GM19043 (cell line): ENCODE results near the gene BABAM2.
"Not testable (repeated sequence)": the region's sequence is repeated elsewhere in the genome, so short reads cannot be mapped to it uniquely, and the experiment has no call there.

Experiments
- ATAC-seq: cut with Tn5 transposase; IDR thresholded peaks from one replicate; pipeline ENCODE4 v1.9.1; 2021; ENCODE audit warnings: low read depth; ENCODE audit not compliant: unreplicated experiment

The BABAM2 gene

DNA sequence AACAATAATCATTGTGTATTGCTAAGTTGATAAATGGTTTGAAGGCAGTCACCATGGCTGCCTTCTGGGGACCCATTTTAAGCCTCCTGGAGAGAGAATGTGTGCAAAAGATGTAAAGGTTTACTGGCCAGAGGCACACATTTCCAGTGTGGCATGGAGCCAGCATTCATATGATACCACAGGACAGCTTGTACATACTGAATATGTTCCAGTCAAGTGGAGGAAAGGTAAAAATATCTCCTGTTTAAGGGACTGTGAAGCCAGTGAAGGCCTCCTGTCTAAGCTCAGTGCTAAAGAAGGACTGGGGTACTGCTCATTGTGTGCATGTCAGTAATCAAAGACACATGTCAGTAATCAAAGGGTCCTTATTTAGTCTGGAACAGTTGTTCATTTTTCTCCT is 119.2 kb downstream of the BABAM2 start:
- no peak for ATAC-seq

DNA sequence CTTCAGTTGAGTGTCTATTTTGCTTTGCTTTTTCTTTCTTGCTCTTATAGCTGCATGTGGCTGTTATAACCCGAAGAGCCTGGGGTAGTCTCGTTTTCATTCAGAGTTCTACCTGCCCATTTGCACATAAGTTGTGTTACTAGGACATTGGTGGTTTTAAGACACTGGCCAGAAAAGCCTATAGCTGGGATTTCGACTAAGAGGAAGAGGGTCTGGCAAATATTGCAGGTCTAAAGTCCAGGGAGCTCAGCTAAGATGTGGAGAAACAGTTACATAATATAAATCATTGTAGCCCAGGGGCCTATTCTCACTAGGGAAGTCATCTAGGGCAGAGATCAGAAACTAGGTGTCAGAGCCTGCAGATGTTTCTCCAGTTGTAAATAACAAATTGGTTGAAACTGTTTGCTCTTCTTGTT is 120.8 kb downstream of the BABAM2 start:
- no peak for ATAC-seq

DNA sequence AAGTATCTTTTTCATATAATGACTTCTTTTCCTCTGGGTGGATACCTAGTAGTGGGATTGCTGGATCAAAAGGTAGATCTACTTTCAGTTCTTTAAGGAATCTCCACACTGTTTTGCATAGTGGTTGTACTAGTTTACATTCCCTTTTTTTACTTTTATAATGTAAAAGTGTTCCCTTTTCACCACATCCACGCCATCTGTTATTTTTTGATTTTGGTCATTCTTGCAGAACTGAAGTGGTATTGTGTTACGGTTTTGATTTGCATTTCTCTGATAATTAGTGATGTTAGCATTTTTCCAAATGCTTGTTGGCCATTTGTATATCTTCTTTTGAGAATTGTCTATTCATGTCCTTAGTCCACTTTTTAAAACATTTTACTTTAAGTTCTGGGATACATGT is 127.9 kb downstream of the BABAM2 start:
- ATAC-seq: not testable (repeated sequence)

DNA sequence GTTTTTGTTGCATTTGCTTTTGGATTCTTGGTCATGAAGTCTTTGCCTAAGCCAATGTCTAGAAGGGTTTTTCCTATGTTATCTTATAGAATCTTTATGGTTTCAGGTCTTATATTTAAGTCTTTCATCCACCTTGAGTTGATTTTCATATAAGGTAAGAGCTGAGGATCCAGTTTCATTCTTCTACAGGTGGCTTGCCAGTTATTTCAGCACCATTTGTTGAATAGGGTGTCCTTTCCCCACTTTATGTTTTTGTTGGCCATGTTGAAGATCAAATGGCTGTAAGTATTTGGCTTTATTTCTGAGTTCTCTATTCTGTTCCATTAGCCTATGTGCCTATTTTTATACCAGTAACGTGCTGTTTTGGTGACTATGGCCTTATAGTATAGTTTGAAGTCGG is 129.0 kb downstream of the BABAM2 start:
- ATAC-seq: not testable (repeated sequence)

DNA sequence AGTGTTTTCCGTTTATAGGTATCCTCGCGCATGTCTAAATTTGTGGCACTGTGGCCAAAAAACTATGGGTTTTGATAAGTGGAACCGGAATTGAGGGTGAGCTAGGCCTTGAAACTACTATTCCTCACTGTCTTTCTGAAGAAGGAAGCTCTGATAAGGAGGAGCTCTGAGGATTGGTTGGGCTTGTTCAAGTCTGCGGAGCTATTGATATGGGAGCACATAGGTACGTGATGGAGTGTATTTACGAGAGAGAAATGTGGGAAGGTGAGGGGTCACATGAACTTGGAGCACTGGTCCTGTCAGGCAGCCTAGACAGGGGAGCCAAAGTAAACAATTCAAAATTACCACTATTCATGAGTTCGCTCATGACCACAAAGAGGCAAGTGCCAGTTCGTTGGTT is 131.4 kb downstream of the BABAM2 start:
- ATAC-seq: no peak

GRCh38 chr2:28025123-28025522 is 134.6 kb downstream of the BABAM2 start:
- no peak for ATAC-seq

DNA sequence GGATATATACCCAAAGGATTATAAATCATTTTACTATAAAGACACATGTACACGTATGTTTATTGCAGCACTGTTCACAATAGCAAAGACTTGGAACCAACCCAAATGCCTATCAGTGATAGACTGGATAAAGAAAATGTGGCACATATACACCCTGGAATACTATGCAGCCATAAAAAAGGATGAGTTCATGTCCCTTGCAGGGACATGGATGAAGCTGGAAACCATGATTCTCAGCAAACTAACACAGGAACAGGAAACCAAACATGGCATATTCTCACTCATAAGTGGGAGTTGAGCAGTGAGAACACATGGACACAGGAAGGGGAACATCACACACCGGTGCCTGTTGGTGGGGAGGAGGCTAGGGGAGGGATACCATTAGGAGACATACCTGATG is 135.7 kb downstream of the BABAM2 start:
- ATAC-seq: not testable (repeated sequence)

DNA sequence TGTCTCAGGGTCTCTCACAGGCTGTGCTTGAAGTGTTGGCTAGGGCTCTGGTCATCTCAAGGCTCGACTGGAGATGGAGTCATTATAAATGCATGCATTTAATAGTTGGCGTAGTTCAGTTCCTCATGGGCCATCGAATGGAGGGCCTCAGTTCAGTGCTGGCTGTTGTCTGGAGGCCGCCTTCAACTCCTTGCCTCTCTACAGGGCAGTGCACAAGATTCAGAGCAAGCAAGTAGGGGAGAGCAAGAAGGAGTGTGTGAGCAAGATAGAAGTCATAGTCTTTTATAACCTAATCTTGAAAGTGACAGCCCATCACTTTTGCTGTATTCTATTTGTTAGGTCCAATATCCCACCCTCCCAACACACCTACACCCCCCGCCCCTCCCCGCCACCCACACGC is 137.5 kb downstream of the BABAM2 start:
- ATAC-seq: no peak

- ATAC-seq: no peak
These were observed 140.1 kb downstream of the BABAM2 start for GRCh38 chr2:28030600-28030999.

DNA sequence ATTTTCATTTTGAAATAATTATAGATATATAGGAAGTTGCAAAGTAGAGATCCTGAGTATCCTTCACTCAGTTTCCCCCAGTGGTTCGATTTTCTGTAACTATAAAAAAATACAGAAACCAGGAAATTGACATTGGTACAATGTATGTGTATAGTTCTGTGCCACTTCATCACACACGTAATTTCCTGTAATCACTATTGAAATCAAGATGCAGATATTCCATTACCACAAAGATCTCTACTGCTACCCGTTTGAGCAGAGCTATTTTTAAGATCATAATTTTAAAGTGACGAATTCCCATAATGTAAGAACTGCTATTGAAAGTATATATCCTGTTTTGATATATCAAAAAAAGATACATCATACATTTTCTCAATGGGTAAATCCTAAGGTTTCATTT is 142.3 kb downstream of the BABAM2 start:
- ATAC-seq: no peak

DNA sequence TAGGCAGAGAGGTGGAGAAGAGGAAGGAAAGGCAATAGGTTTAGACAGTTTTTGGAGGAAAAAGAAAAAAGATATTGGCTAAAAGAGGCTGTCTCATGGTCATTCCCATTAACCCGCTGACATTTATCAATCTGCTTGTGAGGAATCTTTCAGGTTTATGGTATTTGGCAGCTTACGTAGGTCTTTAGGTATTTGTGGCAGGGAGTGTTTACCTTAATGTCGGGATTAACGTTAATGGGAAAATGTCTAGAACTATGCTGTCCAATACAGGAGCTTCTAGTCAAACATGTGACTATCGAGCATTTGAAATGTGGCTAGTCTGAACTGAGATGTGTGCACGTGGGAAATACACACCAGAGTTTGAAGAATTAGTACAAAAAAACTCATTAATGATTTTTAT is 144.2 kb downstream of the BABAM2 start:
- ATAC-seq: no peak

DNA sequence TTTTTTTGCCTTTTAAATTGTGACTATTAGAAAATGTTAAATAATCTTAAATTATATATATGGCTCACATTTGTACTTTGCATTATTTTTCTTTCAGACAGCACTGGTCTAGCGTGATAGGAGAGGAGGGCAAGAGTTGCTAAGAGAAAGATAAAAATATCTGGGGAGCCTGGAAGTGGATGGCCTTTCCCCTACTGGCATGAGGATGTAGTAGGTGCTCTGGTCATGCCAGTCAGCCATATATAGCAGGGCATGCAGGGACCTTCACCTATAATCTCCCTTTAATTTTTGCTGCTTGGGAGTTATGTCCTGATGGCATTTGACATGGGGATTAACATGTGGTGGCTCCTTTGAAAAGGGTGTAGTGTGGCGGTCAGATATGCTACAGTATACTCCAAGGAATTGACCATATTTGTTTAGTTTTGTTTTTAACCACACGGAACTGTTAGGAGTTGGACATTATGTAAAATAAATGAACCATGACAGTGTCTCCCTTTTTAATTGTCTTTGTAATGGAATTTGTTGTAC is 144.7 kb downstream of the BABAM2 start:
- no peak for ATAC-seq

GRCh38 chr2:28035816-28036215 is 145.3 kb downstream of the BABAM2 start:
- no peak for ATAC-seq

- no peak for ATAC-seq
These were observed 145.8 kb downstream of the BABAM2 start for GRCh38 chr2:28036307-28036706.

DNA sequence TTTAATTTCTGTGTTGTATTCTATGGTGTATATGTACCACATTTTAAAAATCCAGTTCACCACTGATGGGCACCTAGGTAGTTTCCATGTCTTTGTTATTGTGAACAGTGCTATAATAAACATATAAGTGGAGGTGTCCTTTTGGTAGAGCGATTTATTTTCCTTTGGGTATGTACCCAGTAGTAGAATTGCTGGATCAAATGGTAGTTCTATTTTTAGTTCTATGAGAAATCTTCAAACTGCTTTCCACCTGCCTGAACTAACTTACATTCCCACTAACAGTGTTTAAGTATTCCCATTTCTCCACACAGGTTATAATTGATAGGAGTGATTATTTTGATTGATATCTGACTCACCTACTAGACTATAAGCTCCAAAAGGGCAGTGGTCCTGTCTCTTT is 148.2 kb downstream of the BABAM2 start:
- ATAC-seq: no peak

DNA sequence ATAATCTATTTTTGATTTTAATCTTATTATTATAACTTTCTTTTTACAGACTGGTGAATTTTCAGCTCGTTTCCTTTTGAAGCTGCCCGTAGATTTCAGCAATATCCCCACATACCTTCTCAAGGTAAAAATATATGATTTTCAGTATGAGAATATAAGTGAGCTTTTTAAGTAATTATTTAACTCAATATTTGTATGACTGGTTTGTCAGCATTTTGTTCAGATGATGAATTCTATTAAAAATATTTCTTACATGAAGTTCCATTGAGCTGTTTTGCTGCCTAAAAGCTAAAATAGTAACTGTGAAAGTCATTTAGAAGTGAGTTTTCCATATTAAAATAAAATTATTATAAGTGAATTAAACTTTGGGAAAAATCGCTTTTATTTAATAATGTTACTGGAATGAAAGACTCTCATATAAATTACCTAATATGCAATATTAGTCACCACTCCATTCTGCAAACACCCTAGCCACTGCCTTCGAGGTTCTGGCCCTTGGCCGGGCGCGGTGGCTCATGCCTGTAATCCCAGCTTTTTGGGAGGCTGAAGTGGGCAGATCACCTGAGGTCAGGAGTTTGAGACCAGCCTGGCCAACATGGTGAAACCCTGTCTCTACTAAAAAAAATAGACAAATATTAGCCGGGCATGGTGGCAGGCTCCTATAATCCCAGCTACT is 155.3 kb downstream of the BABAM2 start:
- ATAC-seq: no peak

DNA sequence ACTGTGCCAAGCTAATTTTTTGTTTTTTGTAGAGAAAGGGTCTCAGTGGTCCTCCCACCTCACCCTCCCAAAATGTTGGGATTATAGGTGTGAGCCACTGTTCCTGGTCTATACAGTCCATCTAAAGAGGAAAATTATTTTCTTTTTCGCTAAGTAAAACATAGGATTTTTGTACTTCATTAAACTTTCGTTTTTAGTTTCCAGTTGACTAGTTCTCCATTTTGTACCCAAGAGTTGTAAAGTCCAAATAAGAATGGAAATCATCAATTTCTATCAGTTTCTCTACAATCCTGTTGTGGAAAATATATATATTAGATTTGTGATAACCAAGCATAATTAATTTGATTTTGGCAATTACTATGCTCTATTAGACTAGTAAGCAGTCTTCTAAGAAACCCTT is 156.4 kb downstream of the BABAM2 start:
- ATAC-seq: no peak

- no peak for ATAC-seq
These were observed 157.2 kb downstream of the BABAM2 start for GRCh38 chr2:28047681-28048080.

DNA sequence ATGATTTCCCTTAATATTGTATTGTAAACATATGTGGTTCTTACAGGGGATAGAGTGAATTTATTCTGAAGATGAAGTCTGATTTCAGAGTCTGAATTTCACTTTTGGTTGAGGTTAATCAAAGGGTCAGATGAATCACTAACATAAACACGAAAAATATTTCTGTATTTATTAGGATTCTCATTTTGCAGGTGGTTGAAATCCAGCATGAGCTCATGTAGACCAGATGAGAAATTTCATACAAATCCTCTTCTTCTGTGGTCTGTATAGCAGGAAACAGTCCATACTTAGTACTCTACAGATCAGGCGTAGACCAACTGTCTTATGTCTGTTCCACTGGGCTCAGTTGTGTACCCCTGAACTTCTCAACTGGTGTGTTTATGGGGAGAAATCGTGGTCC is 157.8 kb downstream of the BABAM2 start:
- ATAC-seq: no peak

GRCh38 chr2:28049416-28049815 is 158.9 kb downstream of the BABAM2 start:
- no peak for ATAC-seq

GRCh38 chr2:28049899-28050298 is 159.4 kb downstream of the BABAM2 start:
- ATAC-seq: no peak

DNA sequence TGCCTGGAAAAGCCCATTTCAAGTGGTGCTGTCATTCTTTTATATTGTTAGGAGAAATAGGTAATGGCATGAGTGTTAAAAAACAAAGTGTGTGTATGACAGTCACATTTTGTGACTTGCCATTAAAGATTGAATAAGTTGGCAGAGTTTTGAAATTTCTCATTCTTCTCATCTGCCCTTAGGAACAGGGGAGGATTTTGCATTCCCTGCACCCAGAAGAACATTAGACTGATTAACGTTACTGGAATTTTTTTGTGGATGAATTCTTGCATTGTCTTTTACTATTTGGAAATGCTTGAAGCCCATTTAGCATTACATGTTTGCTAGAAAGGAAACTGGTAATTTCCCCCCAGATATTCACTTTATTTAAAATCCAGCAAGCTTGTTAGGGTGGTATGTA is 162.2 kb downstream of the BABAM2 start:
- no peak for ATAC-seq

- no peak for ATAC-seq
These were observed 163.1 kb downstream of the BABAM2 start for GRCh38 chr2:28053597-28053996.
